K562 (cell line): ENCODE results near the gene PRSS53. TPM values are rescaled to one million over a fixed set of nuclear protein-coding genes. Genes with fewer than 3 reads are reported as not detected.

ENCODE experiments used
- ARID4B ChIP-seq: sonication (generic); formaldehyde crosslinking; IDR thresholded peaks from 2 replicates; pipeline ENCODE4 v1.8.0; 2022; ENCODE audit warnings: mild to moderate bottlenecking, missing genetic modification reagents
- CTBP1 ChIP-seq: fragments of 450-650 bp; IDR thresholded peaks from 2 replicates; pipeline ENCODE4 v1.6.1; 2016; ENCODE audit warnings: borderline replicate concordance
- E2F3 ChIP-seq: fragments of 250-450 bp; sonication (Bioruptor Pico); IDR thresholded peaks from 2 replicates; pipeline ENCODE4 v1.4.0; 2020; ENCODE audit warnings: mild to moderate bottlenecking
- HINFP ChIP-seq: fragments of 450-650 bp; conservative IDR thresholded peaks from 2 replicates; pipeline ENCODE4 v1.6.1; 2016; ENCODE audit warnings: missing genetic modification characterization, low read depth, mild to moderate bottlenecking, control low read depth, missing compliant biosample characterization
- MNT ChIP-seq, 2 experiments: fragments of 450-650 bp; conservative IDR thresholded peaks; 2 replicates each; pipeline ENCODE4 v1.6.1; 2017; ENCODE audit warnings: mild to moderate bottlenecking in 2 of 2, moderate library complexity in 2 of 2
- MTA2 ChIP-seq: fragments of 450-650 bp; IDR thresholded peaks from 2 replicates; pipeline ENCODE4 v1.6.1; 2016; ENCODE audit warnings: low read depth
- RAD21 ChIP-seq, 2 experiments: fragments of 250-450 bp in 1 of 2; fragments of 450-650 bp in 1 of 2; sonication (Bioruptor Pico) in 1 of 2; formaldehyde crosslinking in 1 of 2; IDR thresholded peaks in 1 of 2; conservative IDR thresholded peaks in 1 of 2; 2 replicates each; pipeline versions ENCODE4 v1.4.0 to v1.8.0; 2020 to 2022; ENCODE audit warnings: mild to moderate bottlenecking in 2 of 2, moderate library complexity in 1 of 2
- RBBP5 ChIP-seq: fragments of 200-600 bp; sonication (generic); IDR thresholded peaks from 2 replicates; pipeline ENCODE4 v1.6.1; 2012; ENCODE audit warnings: borderline replicate concordance, mild to moderate bottlenecking, low read length, control low read depth, inconsistent platforms; ENCODE audit not compliant: insufficient read depth, poor library complexity, severe bottlenecking
- RREB1 ChIP-seq: fragments of 250-450 bp; sonication (Bioruptor Pico); IDR thresholded peaks from 2 replicates; pipeline ENCODE4 v1.4.0; 2020
- SRSF7 ChIP-seq: fragments of 200-400 bp; formaldehyde crosslinking; optimal IDR thresholded peaks from 2 replicates; pipeline ENCODE3; 2017; ENCODE audit warnings: mild to moderate bottlenecking, low read depth, low read length
- YBX1 ChIP-seq: fragments of 450-650 bp; IDR thresholded peaks from 2 replicates; pipeline ENCODE4 v1.7.1; 2016; ENCODE audit warnings: mild to moderate bottlenecking
- ZNF384 ChIP-seq: IDR thresholded peaks from 2 replicates; pipeline ENCODE4 v1.6.1; 2012; ENCODE audit warnings: low read depth, low read length, improper control_type of control experiment
- polyA plus RNA-seq, 8 experiments: library from polyadenylated mRNA; depleted of rRNA in 4 of 8; stranded (reverse) in 5 of 8; unstranded in 3 of 8; fragments of >200 nt; fragmentation: Nextera tagmentation in 2 of 8; fragmentation: Illumina TruSeq in 1 of 8; extraction: Ambion mirVana in 2 of 8; extraction: Trizol in 1 of 8; gene quantifications; 2 replicates each; pipeline versions ENCODE4 v1.2.1 to v1.2.3, GENCODE V29; 2011 to 2014; ENCODE audit warnings: inconsistent platforms in 1 of 8, missing spikeins in 1 of 8
- total RNA-seq, 7 experiments: library from RNA; depleted of rRNA in 6 of 7; stranded (reverse); fragments of >200 nt in 6 of 7; fragmentation: Illumina TruSeq in 2 of 7; extraction: Trizol in 2 of 7; gene quantifications; 2 replicates each; pipeline versions ENCODE4 v1.2.1 to v1.2.3, GENCODE V29; 2011 to 2021; ENCODE audit warnings: low replicate concordance in 1 of 7

PRSS53 gene
- total and polyA plus RNA-seq, 9 of the 15 experiments (the other 6 are each of a cell fraction or from before 2014, with no cell fraction given) = 0.40 to 1.9 (median 0.78) TPM; not detected in 2

- TF ChIP-seq RREB1 (CRISPR knock-in tag) (no peak), SRSF7 (no peak), HINFP (no peak), ZNF384 (no peak), CTBP1 (peak; percentile 79), RBBP5 (no peak), MTA2 (no peak), MNT (conservative IDR thresholded peaks at IDR 0.05) (peak; percentile 79 to 87), YBX1 (no peak), E2F3 (0 out of 2 replicates have a peak, but pooled peaks have one; percentile 50), RAD21 (CRISPR knock-in tag; conservative IDR thresholded peaks at IDR 0.05 in 1 of 2, IDR thresholded peaks at IDR 0.05 in 1 of 2) (no peak), ARID4B (CRISPR knock-in tag) (peak; percentile 31)
Observed at GRCh38 chr16:31073970-31074813, 14.6 kb downstream of the PRSS53 start, which contains the start of the genes ZNF646 and ZNF668 (continued).
